GM21381 (cell line): ENCODE results near the gene EVC.
"Not testable (repeated sequence)": the region's sequence is repeated elsewhere in the genome, so short reads cannot be mapped to it uniquely, and the experiment has no call there.

Experiments
- ATAC-seq: cut with Tn5 transposase; IDR thresholded peaks from one replicate; pipeline ENCODE4 v1.9.1; 2021; ENCODE audit warnings: mild to moderate bottlenecking, moderate library complexity; ENCODE audit not compliant: unreplicated experiment

EVC gene

DNA sequence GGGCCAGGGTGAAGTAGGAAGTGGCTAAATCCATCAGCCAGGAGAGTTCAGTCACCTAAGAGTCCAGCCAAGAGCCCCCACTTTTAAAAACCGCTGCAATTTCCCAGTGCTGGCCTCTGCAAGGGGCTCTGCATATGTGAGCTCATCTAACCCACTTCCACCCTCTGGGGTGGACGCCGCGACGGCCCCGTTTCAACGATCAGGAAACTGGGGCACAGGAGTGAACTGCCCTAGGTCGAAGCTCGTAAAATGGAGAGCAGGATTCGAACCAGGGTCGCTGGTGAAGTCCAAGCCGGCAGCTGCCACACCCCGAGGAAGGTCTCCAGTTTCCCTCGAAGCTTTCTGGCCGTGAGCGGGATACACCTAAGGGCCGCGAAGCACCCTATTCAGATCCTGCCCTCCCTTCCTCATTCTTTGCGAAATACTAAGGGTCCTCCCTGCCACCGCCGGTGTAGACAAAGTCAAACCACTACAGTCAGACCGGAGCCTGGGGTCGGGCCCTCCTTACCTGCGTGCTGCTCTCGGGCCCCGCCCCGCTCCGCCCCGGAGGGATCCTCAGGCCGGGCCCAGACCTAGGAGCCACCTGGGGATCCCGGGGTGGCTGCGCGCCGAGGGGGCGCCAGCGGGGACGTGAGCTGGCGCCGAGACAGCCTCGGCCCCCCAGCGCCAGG, 3.1 kb upstream of the EVC start:
- no peak for ATAC-seq

DNA sequence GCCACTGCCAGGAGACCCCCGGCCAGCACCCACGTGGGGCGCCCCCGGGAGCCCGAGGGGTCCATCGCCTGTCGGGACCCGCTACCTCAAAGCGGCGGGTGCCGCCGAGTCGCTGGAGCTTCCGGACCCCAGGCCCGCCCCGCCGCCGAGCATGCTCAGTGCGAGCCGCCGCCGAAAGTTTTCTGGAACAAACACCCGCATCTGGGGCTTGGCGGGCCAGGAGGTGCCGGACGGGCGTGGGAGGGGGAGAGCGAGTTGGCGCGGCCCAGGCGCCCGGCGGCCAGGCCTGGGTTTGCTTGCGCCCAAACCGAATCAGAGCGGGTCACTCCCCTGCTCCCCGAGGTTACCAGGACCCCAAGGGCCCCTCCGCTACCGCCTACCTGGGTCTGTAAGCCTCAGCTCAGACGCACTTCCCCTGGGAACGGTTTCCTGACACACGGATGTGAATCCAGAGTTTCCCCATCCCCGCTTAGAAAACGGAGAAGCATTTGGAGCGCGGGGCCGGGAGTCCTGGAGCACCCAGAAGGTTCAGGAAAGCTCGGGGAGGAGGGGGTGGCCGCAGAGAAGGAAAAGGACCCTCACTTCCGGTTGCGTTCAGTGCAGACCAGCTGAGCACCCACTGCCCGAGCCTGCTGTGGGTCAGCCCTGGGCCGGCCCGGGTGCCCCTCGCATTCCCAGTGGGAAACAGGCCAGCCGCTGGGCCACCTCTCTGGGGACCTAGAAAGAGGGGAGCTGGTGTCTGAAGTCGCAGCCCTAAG, 2.4 kb upstream of the EVC start, which contains the start of gene EVC2:
Gene EVC2 (minus strand): TSS at position 111 of the 758 bp plus-strand sequence. CDS start 46 bp downstream, at position 65.
- ATAC-seq, result no peak

DNA sequence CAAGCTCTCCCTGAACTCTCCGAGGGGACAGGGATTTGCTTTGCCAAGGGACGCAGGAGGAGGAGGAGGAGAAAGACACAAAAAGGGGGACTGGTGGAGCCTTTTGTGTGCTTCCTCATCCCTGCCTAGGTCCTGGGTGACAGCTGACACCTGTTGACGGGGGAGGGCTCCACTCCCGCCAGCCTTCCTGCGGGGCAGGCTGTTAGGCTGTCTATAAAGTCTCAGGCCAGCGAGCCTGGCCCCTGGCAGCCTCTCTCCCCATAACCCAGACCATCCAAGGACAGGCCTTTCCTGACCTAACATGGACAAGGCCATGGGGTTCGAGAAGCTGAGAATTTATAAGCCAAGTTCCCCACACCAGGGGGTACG, 1.8 kb upstream of the EVC start:
- ATAC-seq, result no peak

DNA sequence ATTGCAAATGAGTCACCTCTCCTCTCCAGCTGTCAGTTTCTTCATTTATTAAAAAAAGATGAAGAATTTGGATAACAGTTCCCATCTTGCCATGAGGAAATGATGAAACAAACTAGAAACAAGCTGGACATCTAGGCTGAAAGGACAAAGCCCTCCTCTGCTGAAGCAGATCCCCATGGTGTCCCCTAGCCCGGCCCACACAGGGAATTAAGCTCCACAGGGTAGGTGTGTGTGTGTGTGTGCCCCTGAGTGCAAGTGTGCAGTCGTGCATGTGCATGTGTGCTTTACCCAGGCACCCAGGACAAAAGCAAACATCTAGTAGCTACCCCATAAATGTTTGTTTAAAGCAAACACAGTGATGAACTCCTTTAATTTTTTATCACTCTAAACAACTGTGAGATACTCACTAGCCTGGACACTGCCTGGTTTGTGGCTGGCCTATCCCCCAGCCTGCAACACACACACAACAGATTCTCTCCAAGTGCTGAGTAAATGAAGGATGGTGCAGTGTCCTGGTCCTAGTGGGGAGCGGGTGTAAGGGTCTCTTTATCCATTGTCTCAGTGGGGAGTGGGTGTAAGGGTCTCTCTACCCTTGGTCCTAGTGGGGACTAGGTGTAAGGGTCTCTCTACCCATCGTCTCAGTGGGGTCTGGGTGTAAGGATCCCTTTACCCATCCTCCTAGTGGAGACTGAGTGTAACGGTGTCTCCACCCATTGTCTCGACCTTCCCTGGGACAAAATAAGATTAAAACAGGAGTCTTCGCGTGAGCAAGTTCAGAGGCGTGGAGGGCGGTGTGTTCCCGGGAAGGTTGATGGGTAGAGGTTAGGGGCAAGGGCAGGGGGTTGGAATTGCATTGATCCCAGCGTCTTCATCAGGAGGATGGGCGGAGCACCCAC, 688 bp upstream of the EVC start:
- no peak for ATAC-seq

DNA sequence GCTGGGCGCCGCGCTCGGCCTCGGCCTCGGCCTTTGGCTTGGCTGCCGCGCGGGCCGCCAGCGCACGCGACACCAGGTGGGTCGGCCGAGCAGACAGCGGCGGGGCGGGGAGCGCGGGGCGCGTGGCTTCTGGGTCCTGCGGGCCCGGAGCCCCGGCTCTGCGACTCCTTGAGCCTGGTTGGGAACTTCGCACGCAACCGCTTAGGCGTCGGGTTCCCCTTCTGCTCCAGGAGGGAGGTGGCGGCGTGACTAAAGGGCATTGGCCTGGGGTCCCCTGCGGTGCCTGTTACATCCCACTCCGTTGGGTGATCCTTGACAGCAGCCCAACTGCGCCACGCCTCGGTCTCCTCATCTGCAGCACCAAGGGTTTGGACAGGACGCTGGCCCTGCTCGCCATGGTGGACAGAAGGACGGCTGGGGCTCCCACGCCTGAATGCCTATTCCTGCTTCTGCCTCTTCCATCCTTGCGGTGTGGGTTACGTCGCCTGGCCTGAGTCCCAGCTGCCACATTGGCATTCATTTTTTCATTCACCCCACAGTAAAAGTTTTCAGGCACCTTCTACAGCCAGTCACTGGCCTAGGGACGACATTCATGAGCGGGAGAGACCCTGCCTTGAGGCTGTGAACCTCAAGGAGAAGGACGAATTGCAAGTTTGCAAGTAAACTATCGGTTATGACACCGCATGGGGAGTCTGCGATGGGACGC, 631 bp downstream of the EVC start:
- no peak for ATAC-seq

DNA sequence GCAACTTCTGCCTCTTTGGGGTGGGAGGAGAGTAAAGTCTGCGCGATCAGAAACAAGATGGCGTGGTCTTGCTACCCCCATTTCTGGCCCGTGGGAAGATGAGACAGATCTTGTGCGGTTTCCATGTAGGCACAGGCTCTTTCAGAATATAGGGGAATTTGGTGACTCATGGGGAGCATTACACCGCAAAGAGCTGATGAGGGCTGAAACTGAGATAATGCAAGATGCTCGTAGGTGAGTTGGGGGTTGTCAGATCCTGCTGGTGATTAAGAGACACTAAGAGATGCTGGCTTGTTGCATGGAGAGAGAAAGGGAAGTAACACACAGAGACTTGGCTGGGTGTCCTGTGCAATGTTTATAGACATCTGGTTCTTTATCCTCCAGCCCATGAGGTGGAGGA, 1.5 kb downstream of the EVC start:
- no peak for ATAC-seq

DNA sequence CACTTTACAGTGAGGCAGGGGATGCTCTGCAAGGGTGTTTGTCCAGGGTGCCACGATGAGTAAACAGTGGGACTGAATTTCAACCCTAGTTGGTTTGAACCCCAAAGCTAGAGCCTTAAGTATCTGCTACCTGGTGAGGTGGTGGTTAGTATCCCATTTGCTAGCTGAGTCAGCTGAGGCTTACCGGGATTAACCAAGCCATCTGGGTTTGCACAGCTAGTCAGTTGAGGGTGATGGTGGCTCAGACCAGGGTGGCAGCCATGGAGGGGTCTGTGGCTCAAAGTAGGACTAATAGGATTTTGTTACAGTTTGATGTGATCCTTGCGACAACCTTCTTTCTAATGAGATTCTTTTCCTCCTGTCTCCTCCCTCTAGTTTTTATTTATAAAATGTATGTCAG, 1.9 kb downstream of the EVC start:
- no peak for ATAC-seq

DNA sequence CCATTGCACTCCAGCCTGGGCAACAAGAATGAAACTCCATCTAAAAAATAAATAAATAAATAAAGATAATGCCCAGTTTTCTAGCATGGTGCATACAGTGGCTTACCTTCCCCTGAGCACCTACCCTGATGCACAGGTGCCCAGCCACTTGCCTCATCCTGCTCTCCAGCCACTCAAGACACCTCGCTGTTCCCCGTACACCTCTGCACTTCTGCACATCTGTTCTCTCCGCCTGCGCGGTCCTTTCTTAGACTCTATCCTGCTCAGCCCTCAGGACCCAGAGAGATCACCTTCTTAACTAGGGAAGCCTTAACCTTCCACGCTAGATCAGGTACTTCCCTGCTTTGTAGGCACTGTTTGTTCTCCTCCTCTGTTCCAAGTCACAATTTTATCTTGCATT, 2.9 kb downstream of the EVC start:
- no peak for ATAC-seq

DNA sequence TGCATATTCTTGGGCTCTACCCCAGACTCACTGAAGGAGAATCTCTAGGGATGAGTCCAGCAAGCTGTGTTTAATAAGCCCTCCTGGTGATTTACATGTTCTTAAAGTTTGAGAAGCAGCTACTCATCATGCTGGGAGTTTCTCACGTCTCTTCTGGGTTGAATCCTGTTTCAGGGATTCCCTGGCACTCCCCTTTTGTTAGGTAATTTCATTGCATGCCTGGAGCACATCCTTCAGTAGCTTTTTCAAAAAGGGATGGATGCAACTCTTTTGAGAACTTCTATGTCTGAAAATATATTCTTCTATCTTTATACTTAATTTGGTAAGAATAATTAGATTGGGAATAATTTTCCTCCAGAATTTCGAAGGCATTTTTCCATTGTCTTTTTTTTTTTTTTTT, 4.4 kb downstream of the EVC start:
- no peak for ATAC-seq

DNA sequence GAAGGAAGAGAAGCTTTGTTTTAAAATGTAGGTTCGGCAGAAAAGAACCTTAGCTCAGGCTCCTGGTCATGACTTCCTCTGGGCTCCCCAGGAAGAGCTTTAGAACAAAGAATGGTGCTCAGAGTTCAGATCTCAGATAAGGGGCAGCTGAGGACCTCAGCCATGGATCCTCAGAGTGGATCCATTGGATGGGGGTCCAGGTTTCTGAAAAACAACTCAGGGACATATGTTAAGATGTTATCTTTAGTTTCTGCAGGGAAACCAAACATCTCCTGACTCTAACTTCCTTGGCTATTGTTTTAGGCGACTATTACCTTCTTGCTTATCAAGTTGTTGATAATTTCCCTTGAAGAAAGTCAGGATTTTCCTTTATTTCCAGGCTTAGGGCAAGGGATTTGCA, 5.4 kb downstream of the EVC start:
- no peak for ATAC-seq

DNA sequence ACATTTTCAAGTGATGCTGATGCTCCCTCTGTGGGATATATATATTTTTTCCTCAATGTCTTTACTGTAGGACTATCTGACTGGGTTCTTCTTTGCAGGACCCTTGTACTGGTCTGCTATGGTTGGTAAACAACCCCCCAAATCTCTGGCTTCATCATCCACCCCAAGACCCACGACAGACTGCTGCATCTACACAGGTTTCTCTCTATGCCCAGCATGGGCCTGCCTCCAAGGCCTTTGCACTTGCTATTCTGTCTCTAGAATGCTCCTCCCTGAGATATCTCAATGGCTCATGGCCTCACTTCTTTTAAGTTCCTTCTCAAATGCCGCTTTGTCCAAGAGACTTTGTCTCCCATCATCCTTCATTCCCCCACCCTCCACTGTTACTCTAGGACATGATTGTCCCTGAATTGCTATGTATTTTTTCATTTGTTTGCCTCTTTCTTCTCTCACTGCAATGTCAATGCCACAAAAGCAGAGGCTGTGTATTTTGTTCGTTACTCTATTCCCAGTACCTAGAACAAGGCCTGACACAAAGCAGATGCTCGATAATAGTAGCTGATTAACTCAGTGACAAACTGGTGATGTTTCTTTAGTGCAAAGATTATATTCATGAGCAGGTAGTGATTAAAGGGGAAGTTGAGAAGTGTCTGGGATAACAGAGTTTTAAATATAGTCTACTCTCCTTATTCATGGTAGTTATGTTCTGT, 6.6 kb downstream of the EVC start:
- ATAC-seq, result no peak

DNA sequence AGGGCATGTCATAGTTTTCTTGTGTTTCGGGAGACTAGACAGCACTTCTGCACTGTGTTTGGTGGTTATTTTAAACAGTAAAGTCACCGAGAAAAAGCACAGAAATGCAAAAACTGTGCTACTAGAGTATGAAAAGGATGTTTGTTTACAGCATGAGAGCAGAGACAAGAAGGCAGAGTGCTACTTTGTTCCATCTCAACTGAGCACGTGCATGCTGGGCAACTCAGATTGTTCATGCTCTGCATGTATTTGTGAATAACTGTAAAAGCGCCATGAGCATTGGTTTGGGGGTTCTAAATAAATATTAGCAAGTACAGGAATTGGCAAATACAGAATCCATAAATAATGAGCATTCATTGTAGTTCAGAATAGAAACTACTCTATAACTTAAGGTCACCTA, 7.4 kb downstream of the EVC start:
- ATAC-seq, result no peak

DNA sequence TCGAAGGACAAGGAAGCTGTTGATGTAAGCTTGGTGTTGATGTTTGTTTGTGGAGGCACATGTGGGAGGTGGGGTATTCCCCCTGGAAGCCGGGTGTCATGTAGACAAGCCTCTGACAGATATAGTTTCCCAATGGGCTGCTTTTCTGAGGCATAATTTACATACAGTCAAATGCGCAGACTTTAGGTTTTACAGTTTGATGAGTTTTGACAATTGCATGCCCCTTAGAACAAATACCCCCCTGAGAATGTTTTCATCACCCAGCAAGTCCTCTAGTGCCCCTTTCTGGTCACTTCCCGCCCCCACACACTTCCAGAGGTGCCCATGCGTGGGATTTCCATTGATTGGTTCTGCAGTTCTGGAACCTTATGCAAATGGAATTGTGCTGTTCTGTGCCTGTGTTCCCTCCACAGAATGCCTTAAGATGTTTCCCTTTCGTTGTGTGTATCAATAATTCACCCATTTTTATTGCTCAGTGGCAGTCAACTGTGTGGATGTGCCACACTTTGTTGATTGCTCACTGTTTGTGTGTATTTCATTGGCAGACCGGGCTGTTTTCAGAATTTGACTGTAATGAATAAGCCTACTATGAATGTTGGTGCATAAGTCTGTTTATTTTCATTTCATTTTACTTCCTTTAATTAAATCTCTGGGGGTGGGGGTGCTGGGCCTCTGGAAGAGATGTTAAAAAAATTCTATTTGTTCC, 8.5 kb downstream of the EVC start:
- ATAC-seq, result no peak

DNA sequence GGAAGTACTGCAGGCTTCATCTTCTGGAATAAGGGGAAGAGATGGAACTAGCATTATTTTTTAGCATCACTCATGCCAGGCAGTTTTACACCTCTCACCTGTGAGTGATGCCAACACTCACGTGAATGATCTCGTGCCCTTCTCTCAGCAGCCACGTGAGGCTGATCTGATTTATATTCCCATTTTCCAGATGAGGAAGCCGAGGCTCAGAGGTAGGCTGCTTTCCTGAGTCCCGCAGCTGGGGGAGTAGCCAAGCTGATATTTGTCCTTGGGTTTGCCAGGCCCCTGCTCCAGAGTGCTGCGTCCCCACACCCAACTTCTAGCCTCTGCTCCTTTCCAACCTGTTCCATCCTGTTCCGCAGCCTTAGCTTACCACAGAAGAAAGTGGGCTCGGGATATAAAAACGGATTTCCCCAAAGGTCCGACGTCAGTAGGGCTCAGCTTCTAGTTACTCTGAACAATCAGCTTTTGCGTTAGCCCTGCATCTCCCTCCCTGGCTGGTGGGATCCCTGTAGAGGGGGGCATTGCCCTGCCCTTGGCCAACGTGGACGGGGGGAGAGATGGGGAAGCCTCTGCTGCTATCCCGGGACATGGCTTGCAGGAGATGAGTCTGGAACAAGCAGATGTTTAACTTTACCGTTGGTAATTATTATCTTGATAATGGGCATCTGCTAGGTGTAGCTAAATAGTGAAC, 9.3 kb downstream of the EVC start:
- ATAC-seq, result no peak

DNA sequence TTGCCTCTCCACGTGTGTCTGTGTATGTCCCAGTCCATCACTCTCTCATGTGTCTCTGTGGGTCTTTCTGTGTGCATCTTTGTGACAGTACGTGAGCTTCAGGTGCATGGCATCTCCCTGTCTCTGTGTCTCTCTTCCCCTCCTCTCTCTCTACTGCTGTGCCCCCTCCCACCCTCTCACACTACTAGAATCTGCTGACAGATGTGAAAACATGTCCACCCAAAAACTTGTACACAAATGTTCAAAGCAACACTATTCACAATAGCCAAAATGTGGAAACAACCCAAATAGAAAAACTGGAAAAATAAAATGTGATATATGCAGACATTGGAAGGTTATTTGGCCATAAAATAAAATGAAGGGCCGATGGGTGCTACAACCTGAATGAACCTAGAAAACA, 10.0 kb downstream of the EVC start:
- no peak for ATAC-seq

DNA sequence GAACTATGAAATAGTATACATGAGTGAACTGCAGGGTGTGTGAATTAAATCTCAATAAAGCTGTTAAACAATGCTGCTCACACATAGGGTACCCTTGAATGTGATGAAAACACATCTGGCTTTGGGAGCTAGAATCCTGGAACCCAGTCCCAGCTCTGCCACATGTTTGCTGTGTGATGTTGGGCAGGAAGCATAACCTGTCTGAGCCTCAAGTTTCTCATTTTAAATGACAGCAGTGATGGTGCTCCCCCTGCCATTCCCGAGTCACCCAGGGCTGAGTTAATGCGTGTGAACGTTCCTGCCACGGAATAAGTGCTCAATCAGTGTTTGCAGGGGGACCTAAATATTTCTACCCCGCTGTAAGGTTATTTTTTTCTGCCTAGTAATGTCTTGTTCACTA, 10.9 kb downstream of the EVC start:
- ATAC-seq, result no peak

DNA sequence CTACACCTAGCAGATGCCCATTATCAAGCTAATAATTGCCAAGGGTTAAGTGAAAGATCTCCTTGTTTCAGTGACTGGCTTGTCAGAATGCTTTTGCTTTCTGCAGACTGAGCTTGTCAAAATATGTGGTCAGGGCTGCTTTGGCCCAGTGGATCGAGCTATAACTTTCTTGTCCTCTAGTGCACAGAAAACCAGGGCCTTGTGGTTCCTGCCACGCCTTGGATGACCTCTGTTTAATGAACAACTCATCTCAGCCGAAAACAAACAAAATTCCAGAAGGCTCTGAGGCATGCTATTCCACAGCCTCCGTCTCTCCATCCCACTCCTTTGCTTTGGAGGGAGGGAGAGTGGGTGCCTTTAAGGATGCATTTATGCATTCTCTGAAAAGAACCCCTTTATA, 11.3 kb downstream of the EVC start:
- ATAC-seq, result no peak

DNA sequence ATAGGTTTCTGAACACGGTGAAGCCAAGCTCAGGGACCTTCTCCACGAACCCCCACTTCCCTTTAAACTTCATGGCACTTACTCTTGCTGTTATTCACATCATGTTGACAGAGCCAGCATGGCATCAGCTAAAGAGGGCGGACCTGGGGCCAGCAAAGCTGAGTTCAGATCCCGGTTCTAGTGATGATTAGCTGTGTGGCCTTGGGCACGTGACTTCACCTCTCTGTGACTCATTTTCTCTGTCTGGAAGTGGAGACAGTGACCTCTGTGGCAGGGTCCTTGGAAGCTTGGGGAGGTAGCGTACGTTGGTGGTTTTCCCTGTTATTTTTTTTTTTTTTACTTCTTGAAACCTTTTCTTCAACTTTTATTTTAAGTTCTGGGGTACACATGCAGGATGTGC, 13.4 kb downstream of the EVC start:
- ATAC-seq, result no peak

DNA sequence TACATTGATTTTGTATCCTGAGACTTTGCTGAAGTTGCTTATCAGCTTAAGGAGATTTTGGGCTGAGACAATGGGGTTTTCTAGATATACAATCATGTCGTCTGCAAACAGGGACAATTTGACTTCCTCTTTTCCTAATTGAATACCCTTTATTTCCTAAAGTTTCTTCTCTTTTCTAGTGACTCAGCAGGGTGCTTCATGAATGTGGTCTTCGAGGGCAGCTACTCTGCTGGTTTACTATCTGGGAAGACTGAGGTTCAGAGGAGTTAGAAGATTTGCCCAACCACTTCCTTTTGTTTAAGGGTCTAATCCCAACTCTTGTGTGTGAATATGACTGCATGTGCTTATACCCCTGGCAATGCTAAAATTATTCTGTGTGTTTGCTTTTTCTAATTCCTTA, 17.4 kb downstream of the EVC start:
- ATAC-seq, result not testable (repeated sequence)
